Panc1 (cell line): ENCODE results near the gene NAA16.

ENCODE experiments used
- POLR2AphosphoS5 ChIP-seq: IDR thresholded peaks from 2 replicates; pipeline ENCODE4 v1.6.1; 2012; ENCODE audit warnings: mild to moderate bottlenecking, low read depth, low read length, moderate library complexity
- SIN3A ChIP-seq: IDR thresholded peaks from 2 replicates; pipeline ENCODE4 v1.6.1; 2012; ENCODE audit warnings: low read depth, mild to moderate bottlenecking, low read length, moderate library complexity, borderline replicate concordance; ENCODE audit not compliant: insufficient read depth
- TCF7L2 ChIP-seq: IDR thresholded peaks from 2 replicates; pipeline ENCODE4 v1.6.1; 2011; ENCODE audit warnings: mild to moderate bottlenecking, low read depth, low read length, inconsistent platforms
- TF ChIP-seq, protein P1 (sequence below), 2 experiments: IDR thresholded peaks; 2 replicates each; pipeline ENCODE4 v1.6.1; 2011 to 2012; ENCODE audit warnings: low read depth in 2 of 2, control low read depth in 1 of 2, low read length in 1 of 2, mild to moderate bottlenecking in 1 of 2, moderate library complexity in 1 of 2; ENCODE audit not compliant: insufficient read depth in 1 of 2
- TF ChIP-seq, protein P2 (sequence below): fragments of 450-650 bp; IDR thresholded peaks from 2 replicates; pipeline ENCODE4 v1.5.1; 2017; ENCODE audit warnings: mild to moderate bottlenecking

DNA sequence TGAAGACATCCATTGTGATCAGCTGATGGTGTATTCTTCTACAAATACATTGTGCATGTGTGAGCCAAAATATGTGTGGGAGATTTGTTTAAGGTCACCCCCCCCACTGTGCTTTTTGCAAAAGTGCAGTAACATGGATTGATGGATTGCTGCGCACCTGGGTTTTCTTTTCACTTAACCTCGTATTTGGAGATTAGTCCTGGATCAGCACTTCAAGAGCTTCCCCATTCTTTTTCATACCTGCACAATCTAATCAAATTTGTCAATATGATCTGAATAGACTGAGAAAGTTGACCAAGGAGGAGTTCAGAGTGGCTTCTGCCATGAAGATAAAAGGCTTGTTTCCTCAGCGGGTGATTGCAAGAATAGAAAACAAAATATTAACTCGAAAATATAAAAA, 23.7 kb downstream of the NAA16 start:
- TF ChIP-seq, protein P1, sequence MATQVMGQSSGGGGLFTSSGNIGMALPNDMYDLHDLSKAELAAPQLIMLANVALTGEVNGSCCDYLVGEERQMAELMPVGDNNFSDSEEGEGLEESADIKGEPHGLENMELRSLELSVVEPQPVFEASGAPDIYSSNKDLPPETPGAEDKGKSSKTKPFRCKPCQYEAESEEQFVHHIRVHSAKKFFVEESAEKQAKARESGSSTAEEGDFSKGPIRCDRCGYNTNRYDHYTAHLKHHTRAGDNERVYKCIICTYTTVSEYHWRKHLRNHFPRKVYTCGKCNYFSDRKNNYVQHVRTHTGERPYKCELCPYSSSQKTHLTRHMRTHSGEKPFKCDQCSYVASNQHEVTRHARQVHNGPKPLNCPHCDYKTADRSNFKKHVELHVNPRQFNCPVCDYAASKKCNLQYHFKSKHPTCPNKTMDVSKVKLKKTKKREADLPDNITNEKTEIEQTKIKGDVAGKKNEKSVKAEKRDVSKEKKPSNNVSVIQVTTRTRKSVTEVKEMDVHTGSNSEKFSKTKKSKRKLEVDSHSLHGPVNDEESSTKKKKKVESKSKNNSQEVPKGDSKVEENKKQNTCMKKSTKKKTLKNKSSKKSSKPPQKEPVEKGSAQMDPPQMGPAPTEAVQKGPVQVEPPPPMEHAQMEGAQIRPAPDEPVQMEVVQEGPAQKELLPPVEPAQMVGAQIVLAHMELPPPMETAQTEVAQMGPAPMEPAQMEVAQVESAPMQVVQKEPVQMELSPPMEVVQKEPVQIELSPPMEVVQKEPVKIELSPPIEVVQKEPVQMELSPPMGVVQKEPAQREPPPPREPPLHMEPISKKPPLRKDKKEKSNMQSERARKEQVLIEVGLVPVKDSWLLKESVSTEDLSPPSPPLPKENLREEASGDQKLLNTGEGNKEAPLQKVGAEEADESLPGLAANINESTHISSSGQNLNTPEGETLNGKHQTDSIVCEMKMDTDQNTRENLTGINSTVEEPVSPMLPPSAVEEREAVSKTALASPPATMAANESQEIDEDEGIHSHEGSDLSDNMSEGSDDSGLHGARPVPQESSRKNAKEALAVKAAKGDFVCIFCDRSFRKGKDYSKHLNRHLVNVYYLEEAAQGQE (IDR thresholded peaks at IDR 0.05; ENCODE audit: insufficient read depth in 1 of 2, low read depth in 2 of 2, low read length in 1 of 2), result no peak
- TF ChIP-seq, protein P2, sequence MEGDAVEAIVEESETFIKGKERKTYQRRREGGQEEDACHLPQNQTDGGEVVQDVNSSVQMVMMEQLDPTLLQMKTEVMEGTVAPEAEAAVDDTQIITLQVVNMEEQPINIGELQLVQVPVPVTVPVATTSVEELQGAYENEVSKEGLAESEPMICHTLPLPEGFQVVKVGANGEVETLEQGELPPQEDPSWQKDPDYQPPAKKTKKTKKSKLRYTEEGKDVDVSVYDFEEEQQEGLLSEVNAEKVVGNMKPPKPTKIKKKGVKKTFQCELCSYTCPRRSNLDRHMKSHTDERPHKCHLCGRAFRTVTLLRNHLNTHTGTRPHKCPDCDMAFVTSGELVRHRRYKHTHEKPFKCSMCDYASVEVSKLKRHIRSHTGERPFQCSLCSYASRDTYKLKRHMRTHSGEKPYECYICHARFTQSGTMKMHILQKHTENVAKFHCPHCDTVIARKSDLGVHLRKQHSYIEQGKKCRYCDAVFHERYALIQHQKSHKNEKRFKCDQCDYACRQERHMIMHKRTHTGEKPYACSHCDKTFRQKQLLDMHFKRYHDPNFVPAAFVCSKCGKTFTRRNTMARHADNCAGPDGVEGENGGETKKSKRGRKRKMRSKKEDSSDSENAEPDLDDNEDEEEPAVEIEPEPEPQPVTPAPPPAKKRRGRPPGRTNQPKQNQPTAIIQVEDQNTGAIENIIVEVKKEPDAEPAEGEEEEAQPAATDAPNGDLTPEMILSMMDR, result no peak
- TF ChIP-seq SIN3A (no peak), POLR2AphosphoS5 (no peak), TCF7L2 (no peak)
